NCI-H2107 (cell line): Measurements from ENCODE around the gene SETD2.
"Not testable (repeated sequence)": the region's sequence is repeated elsewhere in the genome, so short reads cannot be mapped to it uniquely, and the experiment has no call there.

ENCODE experiments used
- DNase-seq: peaks from one replicate; lab custom pipeline; 2025; lab: John Stamatoyannopoulos, UW

The SETD2 gene

GRCh38 chr3:47103619-47104018 lies 60.3 kb downstream of the SETD2 start:
- no peak for DNase-seq

DNA sequence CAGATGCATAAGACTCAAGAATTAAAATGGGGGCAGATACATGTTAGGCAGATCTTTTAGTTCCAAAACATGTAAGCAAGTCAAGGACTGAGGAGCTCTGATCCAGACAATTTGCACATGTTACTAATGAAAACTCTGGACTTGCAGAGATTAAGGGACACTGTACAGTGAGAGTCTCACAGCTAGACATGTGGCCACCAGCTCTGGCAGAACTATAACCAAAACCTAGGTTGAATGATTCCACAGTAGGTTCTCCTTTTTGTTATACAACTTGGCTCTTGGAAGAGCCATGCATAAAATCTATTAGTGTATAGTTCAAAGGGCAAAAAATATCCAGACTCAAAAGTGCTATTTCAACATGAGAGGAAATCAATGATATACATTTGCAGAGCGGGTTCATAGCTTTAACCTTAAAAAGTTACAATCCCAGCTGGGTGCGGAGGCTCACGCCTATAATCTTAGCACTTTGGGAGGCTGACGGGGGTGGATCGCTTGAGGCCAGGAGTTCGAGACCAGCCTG lies 61.8 kb downstream of the SETD2 start:
- DNase-seq, result no peak

DNA sequence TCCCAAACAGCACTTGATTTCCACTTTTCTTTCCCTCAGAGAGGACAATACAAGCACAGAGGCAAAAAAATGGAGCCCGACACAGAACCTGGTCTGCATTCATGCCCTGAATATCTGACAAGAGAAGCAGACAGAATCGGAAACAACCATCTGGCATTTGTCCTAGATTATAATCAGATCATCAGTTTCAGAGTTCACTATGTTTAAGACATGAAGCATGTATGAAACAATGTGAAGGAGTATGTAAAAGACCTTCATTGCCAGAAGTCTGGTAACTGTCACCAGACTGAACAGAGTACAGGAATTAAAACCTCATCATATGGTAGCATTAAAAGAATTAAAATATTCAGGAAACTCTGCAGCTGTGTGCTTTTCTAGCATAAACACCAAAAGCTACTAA lies 65.0 kb downstream of the SETD2 start:
- no peak for DNase-seq

DNA sequence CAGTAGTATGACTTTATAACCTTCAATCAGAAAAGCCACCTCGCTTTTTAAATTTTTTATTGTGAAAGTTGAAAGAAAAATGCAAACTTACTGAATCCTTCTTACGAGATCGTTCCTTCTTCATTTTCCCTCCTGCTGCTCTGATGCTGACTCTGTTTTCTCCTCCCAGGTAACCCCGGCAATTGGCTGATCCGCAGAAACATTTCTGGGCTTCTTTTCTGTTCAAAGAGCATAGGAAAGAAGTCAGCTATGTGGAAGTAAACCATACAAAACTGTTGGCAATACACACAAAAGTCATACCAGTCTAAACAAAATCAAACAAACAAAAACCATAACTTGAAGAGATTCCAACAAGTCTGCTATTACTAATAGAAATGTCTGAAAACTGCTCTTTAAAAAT lies 66.0 kb downstream of the SETD2 start:
- DNase-seq, result no peak

DNA sequence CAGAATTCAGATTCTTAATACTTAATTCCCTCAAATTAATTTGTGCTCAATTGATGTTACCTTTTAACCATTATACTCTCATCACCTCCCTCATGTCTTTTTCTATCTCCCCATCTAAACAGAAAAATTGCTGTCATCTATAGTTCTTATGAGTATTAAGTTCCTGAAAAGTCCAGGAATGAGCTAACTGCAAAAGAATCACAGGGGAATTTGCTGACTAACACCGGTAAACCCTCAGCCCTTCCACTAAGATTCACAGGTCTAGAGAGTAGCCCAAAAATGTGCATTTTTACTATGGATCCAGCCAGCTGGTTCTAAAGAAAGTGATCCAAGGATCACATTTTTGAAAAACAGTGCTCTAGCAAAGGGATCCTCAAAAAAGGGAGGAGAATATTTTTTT lies 67.0 kb downstream of the SETD2 start:
- DNase-seq, result no peak

DNA sequence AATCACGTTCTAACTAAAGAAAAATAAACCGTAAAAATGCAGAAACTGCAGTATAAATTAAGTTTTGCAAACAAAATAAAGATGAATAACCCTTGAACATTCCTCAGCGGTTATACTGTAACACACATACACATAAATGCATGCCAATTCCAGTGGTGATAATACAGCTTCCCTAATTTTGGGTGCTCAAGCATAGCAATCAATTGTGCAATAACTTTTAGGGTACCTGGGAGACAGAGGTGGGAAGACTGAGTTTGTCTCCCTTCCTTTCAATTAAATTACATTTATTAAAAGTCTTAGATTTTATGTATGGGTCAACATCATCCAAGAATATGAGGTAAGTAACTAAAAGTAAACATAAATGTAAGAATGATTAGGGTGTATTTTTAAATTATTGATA lies 71.8 kb downstream of the SETD2 start:
- no peak for DNase-seq

- no peak for DNase-seq
Measured at GRCh38 chr3:47089630-47090029, 74.3 kb downstream of the SETD2 start.

- DNase-seq, result no peak
Measured at GRCh38 chr3:47086071-47086470, 77.8 kb downstream of the SETD2 start.

GRCh38 chr3:47083786-47084185 lies 80.1 kb downstream of the SETD2 start:
- no peak for DNase-seq

DNA sequence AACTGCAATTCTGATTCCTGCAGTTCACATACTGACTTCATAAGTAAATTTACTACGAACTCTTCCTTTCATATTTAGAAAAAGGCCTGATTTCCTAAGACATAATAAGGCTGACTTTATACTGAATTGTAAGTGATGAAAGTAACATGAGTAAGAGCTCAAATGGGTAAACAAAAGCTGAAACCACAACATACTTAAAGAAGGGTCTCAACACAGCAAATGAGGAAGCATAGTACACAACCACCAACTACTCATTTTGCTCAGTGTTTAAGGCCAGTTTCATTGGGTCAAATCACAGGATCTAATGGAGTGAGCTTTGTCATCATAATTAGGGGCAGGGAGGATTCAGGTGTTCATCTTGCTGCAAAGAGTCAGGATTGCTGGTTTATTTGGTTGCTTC lies 81.4 kb downstream of the SETD2 start:
- DNase-seq, result no peak

DNA sequence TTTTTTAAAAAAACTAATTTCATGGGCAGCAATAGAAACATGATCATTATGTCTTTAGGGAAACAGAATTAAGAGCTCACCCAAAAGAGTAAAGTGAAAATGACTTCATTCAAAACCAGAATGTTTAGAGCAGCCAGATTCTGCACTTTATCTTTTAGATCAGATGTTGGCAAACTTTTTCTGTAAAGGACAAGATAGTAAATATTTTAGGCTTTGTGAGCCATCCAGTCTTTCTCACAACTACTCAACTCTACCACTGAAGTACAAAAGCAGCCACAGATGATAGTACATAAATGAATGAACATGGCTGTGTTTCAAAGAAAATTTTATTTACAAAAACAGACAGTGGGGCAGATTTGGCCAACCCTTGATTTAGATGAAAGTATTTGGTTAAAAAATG lies 84.5 kb downstream of the SETD2 start:
- DNase-seq, result no peak

DNA sequence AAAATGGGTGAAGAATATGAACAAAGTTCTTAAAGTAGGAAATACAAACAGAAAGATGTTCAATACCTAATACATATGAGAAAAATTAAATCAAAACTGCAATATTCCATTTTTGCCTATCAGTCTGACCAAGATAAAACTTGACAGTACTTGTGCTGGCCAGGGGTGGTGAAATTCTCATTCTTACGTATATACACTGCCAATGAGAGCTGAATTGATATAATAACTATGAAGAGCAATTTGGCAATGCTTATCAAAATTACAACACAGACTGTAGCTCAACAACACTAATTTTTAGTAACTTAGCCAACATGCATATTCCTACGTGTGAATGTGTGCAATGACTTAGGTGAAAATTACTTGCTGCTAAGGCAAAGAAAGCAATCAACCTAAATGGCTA lies 90.2 kb downstream of the SETD2 start:
- no peak for DNase-seq

DNA sequence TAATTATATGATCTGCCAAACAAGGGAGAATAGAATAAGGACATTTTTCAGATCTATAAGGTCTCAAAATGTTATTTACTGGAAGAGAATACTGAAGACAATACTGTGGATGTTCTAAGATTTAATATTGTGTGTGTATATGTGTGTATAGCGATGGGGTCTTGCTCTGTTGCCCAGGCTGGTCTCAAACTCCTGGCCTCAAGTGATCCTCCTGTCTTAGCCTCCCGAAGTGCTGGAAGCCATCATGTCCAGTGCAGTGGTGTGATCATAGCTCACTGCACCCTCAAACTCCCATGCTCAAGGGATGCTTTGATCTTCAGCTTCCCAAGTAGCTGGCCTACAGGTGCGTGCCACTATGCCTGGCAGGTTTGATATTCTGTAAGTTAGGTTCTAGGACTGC lies 93.1 kb downstream of the SETD2 start:
- no peak for DNase-seq

DNA sequence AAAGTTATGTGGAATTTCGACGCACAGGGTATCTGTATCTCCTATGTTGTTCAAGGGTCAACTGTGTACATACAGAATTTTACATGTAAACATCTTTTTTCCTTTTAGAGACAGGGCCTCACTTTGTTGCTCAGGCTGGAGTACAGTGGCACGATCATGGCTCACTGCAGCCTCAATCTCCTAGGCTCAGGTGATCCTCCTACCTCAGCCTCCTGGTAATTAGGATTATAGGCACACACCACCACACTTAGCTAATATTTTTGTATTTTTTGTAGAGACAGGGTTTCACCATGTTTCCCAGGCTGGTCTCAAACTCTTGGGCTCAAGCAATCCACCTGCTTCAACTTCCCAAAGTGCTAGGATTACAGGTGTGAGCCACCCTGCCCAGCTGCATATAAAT lies 97.7 kb downstream of the SETD2 start:
- not testable (repeated sequence) for DNase-seq

- no peak for DNase-seq
Measured at GRCh38 chr3:47065681-47066080, 98.2 kb downstream of the SETD2 start.

DNA sequence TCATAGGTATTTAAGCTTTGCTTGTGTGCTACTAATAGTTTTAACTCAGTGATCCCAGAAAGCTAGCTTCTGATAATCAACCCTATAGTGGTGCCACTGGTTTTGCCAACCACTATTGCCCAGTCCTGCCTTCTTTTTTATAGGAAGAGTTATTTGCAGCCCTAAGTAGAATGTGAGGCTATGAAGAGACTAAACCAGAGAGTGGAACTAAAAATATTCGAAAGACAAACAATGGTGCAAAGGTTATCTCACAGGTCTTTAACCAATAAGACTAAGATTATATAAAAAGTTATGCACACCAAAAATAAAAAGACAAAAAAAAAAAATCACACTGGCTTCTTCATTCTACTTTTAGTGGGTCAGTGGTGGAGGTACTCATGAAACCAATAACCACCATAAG lies 98.9 kb downstream of the SETD2 start:
- no peak for DNase-seq

GRCh38 chr3:47057212-47057671 lies 106.7 kb downstream of the SETD2 start:
- no peak for DNase-seq

DNA sequence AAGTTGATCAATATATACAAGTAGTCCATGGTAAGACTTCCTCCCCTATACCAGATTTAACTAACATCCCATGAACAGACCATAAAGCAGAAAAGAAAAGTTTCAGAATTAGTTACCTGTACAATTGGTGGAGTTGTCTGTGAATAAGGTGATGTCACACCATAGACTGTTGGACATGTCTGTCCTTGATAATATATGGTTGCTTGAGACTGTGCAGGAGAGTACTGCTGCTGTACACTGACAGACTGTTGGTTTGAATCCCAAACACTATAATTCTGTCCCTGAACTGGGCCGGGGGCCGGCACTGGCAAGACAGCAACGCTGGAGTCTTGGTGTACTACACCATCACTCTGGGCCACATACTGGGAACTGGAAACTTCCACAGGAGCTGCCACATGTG lies 107.2 kb downstream of the SETD2 start:
- no peak for DNase-seq

DNA sequence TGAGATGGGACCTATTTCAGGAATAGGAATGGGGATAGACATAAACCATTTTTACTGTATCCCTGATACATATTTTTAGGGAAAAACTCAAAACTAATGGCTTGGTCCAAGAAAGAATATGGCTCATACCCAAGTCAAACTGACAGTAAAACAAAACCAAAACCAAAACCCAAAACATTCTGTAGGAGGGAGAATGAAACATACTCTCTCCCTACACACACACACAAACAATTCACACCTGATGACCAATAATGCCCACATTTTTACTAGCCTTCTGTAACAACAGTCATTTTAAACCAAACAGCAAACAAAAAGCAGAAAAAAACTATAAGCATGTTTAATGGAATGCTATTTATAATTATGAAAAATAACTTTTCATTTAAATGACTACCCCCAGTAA lies 109.5 kb downstream of the SETD2 start:
- DNase-seq, result no peak

- DNase-seq, result no peak
Measured at GRCh38 chr3:47047673-47048072, 116.2 kb downstream of the SETD2 start.

DNA sequence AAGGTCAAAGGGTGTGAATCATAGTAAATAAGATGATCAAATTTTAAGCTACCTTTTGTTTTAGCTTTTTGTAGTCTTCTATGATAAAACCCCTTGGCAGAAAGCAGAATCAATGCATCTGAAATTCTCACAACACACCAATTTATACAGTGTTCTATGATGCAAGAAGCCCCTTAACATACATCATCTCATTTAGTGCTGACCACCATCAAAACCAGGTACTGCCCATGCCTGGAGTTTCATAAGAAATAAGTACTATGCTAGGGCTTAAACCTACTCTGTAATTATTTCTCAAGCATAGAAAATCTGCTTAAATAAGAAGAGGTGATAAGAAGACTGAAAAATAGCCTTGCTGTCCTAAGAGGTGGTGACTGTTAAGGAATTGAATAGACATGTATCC lies 116.8 kb downstream of the SETD2 start:
- DNase-seq, result no peak

DNA sequence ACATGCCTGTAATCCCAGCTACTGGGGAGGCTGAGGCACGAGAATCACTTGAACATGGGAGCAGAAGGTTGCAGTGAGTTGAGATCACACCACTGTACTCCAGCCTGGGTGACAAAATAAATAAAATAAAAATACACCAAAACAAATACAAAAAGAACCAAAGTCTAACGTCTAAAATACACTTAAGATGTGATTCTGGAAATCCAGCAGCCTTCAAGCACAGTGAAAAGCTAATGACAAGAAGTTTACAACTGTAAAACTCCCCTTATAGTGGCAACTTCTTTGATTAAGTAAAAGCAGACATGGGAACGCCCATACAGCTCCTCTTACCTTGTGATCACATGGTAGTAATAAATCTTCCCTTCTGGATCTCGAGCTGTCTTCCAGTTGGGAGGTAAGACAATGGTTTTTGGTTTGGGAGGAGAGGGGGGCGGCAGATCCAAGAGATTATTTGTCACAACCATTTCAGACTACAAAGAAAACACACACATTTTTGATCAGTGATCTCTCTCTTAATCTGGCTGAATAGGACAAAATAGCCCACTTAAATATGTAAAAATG lies 121.6 kb downstream of the SETD2 start:
- DNase-seq, result no peak

DNA sequence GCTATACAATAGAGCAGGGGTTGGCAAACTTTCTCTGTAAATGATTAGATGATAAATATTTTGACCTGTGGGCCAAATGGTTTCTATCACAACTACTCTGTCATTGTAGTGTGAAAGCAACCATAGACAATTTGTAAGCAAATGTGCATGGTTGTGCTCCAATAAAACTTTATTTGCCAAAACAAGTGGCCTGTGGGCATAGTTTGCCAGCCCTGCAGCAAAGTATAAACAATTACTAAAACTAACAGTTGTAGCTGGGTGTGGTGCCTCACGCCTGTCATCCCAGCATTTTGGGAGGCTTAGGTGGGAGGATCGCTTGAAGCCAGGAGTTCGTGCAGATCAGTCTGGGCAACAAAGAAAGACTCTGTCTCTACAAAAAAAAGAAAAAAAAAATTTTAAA lies 122.8 kb downstream of the SETD2 start:
- no peak for DNase-seq

DNA sequence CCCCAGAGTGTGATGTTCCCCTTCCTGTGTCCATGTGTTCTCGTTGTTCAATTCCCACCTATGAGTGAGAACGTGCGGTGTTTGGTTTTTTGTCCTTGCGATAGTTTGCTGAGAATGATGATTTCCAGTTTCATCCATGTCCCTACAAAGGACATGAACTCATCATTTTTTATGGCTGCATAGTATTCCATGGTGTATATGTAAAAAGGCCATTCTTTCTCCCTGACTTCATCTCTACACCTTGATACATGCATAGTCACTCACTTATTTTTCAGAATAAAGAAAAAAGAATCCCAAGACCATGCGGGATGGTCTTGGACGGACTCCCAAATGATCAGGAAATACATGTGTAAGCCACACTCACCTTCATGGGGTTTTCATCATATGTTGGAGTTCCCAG lies 126.6 kb downstream of the SETD2 start:
- not testable (repeated sequence) for DNase-seq

DNA sequence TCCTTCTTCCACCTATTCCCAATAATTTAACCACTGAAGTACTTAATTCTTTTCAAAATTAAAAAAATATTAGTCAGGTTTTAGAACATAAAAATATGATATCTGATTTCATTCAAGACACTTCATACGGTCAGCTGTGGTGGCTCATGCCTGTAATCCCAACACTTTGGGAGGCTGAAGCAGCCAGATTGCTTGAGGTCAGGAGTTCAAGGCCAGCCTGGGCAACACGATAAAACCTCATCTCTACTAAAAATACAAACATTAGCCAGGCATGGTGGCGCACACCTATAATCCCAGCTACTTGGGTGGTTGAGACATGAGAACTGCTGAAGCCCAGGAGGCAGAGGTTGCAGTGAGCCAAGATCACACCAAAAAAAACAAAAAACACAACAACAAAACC lies 127.8 kb downstream of the SETD2 start:
- no peak for DNase-seq
